ENCODE data around the gene CPNE6.
A peak's percentile ranks its signal among the peaks of the same experiment; 100 is the strongest.

The CPNE6 gene

DNA sequence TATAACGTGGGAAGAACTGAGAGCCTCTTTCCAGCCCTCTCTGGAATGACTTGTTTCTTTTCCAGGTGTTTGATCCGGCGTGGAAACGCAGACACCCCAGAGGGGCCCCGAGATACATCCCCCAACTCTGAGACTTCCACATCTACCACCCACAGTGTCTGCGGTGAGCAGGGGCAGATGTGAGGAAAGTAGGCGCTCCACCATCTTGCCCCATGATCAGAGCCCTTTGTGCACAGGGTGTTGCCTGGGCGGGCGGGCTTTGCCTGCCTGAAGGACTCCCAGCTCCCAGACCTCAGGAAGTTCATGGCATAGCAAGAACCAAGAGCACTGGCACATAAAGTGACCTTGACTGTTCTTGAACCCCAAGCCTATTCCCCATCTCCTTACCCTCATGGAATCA, 16.7 kb upstream of the CPNE6 start:
- no peak for DNase-seq (ENCODE audit: low read depth, low spot score)

- no peak for DNase-seq (ENCODE audit: low read depth, low spot score)
Observed at GRCh38 chr14:24055971-24056799, 15.2 kb upstream of the CPNE6 start.

- no peak for DNase-seq (ENCODE audit: low read depth, low spot score)
Observed at GRCh38 chr14:24056800-24057184, 14.6 kb upstream of the CPNE6 start.

GRCh38 chr14:24057271-24057670, 14.1 kb upstream of the CPNE6 start:
- no peak for DNase-seq (ENCODE audit: low read depth, low spot score)

DNA sequence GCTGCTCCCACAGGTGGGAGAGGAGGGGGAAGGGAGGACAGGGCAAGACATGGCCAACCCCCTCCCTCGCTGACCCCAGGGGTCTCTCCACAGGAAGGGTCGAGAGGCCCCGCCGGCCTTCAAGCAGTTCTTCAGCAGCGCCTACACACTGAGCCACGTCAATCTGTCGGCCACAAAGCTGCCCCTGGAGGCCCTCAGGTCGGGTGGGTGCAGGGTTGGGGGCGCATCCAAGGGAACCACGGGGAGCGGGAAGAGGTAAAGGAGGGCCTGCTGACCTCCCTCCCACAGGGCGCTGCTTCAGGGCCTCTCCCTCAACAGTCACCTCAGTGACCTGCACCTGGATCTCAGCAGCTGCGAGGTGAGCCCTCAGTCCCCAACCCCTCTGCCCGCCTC, 13.5 kb upstream of the CPNE6 start:
- no peak for DNase-seq (ENCODE audit: low read depth, low spot score)

- DNase-seq (ENCODE audit: low read depth, low spot score): peak; percentile 68
Observed at GRCh38 chr14:24058260-24058950, 13.0 kb upstream of the CPNE6 start.

GRCh38 chr14:24058951-24059475, 12.3 kb upstream of the CPNE6 start:
- peak; percentile 24 for DNase-seq (ENCODE audit: low read depth, low spot score)

DNA sequence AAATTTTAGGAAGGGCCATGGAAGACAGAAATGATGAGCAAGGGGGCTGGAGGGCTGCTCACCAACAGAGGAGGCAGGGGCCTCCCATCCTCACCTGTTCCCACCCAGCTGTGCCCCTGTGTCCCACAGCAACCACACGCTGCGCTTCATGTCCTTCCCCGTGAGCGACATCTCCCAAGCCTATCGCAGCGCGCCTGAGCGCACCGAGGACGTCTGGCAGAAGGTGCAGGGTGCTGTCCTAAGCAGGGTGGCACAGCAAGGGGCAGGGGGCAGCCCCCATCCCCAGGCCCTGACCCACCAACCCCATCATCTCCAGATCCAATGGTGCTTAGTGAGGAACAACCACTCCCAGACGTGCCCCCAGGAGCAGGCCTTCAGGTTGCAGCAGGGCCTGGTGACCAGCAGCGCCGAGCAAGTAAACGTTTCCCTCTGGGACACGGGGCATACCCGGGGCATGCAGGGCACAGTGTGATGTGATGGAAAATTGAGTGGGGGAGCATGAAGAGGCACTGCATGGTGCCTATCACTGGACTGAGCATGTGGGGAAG, 11.4 kb upstream of the CPNE6 start:
- DNase-seq (ENCODE audit: low read depth, low spot score): no peak

DNA sequence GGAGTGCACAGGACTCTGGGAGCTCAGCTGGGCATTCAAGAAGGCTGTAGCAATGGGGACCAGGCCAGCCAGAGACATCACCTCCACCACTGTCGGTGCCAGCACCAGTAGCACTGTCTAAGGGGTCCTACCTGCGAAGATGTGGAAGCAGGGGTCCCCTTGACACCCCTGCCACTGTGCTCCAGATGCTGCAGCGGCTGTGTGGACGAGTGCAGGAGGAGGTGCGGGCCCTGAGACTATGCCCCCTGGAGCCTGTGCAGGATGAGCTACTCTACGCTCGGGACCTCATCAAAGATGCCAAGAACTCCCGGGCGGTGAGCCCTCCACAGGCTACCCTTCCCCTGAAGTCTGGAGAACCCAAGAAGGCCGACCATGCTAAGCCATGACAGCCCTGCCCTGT, 10.9 kb upstream of the CPNE6 start:
- no peak for DNase-seq (ENCODE audit: low read depth, low spot score)

DNA sequence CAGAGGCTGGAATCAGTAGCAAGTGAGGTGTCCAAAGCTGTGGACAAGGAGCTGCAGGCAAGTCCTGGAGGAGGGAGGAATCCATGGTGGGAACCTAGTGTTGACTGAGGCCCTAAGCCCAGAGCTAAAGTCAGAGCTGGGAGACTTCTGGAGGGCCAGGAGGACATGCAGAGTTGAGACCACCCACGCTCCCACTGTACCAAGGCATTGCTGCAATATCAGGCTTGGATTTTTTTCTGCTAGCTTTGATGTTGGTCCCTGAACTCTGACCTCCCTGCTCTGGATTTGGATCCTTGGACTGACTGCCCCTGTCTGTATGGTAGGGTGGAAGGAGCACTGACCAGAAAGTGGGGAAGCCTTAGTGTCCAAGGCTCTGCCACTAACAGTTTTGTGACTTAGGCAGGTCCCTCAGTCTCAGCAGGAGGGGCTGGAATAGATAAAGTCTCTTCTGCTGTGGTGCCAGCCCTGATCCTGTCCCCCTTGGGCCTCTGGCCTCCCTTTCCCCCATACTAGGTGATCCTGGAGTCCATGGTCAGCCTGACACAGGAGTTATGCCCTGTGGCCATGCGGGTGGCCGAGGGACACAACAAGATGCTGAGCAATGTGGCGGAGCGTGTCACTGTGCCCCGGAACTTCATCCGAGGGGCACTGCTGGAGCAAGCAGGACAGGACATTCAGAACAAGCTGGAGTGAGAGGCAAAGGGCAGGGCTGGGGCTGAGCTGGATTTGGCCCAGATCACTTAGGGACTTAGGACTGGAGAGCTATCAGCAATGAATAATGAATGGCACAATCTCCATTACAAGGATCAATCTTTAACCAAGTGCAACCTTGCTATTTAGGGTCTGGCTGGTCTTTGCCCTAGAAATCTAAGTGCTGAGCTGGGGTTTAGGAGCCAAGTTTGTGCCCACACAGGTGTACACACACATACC, 10.1 kb upstream of the CPNE6 start:
- no peak for DNase-seq (ENCODE audit: low read depth, low spot score)

DNA sequence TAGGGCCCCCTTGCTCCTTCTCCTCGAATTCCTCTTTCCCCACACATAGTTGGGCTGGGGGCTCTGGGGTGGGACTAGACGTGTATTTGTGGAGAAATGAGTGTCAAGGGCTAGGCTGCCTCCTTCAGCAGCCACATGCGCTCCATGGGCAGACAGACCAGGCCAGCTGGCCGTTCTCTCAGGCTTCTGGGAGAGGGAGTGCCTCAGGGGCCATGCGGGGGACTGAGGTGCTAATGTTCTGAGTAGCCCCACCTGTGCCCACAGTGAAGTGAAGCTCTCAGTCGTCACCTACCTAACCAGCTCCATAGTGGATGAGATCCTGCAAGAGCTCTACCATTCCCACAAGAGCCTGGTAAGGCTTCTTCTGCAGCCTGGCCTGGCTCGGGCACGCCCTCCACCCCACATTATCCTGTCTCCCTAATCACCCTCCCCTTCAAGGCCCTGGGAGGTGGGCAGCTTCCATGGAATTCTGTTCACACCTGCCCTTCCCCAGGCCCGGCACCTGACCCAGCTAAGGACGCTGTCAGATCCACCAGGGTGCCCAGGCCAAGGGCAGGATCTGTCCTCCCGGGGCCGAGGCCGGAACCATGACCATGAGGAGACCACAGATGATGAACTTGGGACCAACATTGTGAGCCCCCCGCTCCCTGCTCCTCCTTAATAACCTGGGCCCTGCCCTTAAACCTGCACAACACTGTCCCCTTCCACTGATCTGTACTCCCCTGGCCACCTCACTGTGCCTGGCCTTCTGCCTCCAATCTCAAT, 9.0 kb upstream of the CPNE6 start:
- DNase-seq (ENCODE audit: low read depth, low spot score): no peak

GRCh38 chr14:24063263-24063836, 8.0 kb upstream of the CPNE6 start:
- no peak for DNase-seq (ENCODE audit: low read depth, low spot score)

- no peak for DNase-seq (ENCODE audit: low read depth, low spot score)
Observed at GRCh38 chr14:24064091-24064795, 7.1 kb upstream of the CPNE6 start.

DNA sequence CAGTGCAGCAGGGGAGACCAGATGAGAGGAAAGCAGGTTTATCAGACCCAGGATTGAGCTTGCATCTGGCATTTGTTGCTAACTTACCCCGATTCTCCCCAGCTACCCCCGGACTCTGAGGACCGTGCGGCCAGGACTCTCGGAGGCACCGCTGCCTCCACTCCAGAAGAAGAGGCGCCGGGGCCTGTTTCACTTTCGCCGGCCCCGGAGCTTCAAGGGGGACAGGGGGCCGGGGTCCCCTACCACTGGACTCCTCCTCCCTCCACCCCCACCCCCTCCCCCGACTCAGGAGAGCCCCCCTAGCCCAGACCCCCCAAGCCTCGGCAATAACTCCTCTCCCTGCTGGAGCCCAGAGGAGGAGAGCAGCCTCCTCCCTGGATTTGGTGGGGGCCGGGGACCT, 6.5 kb upstream of the CPNE6 start:
- DNase-seq (ENCODE audit: low read depth, low spot score): no peak

DNA sequence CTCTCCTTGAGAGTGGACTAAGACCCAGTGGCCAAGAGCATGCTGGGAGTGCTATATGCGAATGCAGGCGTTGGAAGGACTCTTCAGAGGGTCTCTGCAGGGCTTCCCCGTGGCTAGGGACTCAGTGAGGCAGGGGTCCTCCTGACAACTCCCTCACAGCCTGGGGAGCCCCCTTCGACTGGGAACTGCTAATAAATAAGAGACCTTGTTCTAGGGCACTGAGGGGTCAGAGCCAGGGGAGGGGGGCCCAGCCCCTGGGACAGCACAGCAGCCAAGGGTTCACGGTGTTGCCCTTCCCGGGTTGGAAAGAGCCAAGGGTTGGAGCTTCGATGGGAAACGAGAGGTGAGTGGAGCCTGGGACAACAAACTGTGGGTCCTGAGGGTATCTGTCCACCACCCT, 6.0 kb upstream of the CPNE6 start:
- DNase-seq (ENCODE audit: low read depth, low spot score): no peak

GRCh38 chr14:24066496-24067132, 4.7 kb upstream of the CPNE6 start:
- DNase-seq (ENCODE audit: low read depth, low spot score): no peak

DNA sequence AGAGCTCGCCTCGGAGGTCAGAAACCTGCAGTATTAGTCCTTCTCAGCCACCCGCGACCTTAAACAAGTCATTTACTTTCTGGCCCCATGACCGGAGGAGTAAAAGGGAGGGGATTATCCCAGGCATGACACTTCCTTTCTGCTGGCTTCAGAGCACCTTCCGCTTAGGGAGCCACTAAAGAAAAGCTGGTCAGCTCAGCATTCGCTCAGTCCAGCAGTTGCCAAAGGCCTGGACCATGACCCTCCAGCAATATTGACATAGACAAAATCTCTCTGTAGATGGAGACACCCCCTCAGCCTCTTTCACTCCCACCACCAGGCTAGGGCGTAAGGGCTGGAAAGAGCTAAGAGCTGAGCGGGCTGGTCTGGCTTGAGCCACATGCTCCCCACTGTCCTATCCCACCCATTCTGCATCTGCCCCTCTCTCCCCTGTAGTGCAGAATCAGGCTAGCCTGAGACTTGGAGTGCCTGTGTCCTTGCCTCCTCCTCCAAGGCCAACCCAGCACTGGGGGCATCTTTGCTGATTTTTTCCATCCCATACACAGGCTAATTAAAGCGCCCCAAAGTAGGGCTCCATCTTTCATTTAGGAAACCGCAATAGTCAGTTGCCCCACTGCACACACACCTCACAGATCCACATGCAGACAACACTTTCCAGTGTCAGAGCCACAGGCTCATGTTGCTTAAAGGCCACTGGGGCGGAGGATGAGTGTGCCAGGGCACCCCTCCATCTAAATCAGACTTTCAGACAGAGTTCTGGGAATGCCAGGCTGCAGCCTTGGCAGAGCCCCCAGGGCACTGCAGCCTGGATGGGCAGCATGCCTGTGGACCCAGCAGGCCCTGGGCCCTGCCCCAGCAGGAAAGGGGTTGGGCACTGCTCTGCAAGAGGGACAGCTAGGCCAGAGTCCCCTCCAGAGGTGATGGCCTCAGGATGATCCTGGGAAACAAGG, 4.0 kb upstream of the CPNE6 start:
- DNase-seq (ENCODE audit: low read depth, low spot score): no peak

GRCh38 chr14:24068711-24069410, 2.5 kb upstream of the CPNE6 start:
- no peak for DNase-seq (ENCODE audit: low read depth, low spot score)

Measured in ELF-1 (cell line).